Measurements from ENCODE around the gene RXFP4. TPM values are rescaled to one million over a fixed set of nuclear protein-coding genes. Genes with fewer than 3 reads are reported as not detected.

RXFP4 gene
- total RNA-seq, 1 experiment from 2014 or later = not detected

- peaks cover 59% of the 10 kb centered on the region for H3K36me3 ChIP-seq (ENCODE audit: low read depth, low read length)
- no peak overlapping the region for H3K9ac ChIP-seq (ENCODE audit: low read length)
- no peaks in the 10 kb centered on the region for H3K4me1 ChIP-seq (ENCODE audit: insufficient read depth, low read length)
- ATAC-seq = no peak
- ChIA-PET CTCF (no interaction called here), POLR2A (ENCODE audit: unreplicated experiment) (no interaction called here)
- no peaks in the 10 kb centered on the region for H3K9me3 ChIP-seq (ENCODE audit: low read length)
- H3K79me2 ChIP-seq (ENCODE audit: low read length) = no peaks in the 10 kb centered on the region
- H3K9me2 ChIP-seq (replicated peaks; ENCODE audit: low read length) = no peaks in the 10 kb centered on the region
- H2AFZ ChIP-seq (ENCODE audit: low read length) = no peak overlapping the region
- no peaks in the 10 kb centered on the region for H3F3A ChIP-seq (ENCODE audit: low read length, unreplicated experiment)
- H4K20me1 ChIP-seq (ENCODE audit: low read length) = no peaks in the 10 kb centered on the region
- BruUV-seq (replicated peaks) = no TSS peak
- H3K4me2 ChIP-seq (ENCODE audit: low read length) = no peak overlapping the region
- TF ChIP-seq CTCF (conservative IDR thresholded peaks at IDR 0.05; ENCODE audit: low read depth, low read length) (no peak), EZH2 (IDR thresholded peaks at IDR 0.05; ENCODE audit: low read length, unreplicated experiment) (no peak), EZH2phosphoT487 (IDR thresholded peaks at IDR 0.05; ENCODE audit: borderline replicate concordance, low read length) (no peak)
- no peak overlapping the region for H3K4me3 ChIP-seq (ENCODE audit: low read length)
- H3K27me3 ChIP-seq (ENCODE audit: low read length) = no peaks in the 10 kb centered on the region
- DNase-seq = no peak
- H3K27ac ChIP-seq (ENCODE audit: low read length) = no peak overlapping the region
- intact Hi-C loops (cut with micrococcal nuclease) = no loop called here
Measured at GRCh38 chr1:155950829-155951228, 9.4 kb downstream of the RXFP4 start.

- H3K4me3 ChIP-seq (ENCODE audit: low read length) = no peak overlapping the region
- H3K9me3 ChIP-seq (ENCODE audit: low read length) = no peaks in the 10 kb centered on the region
- intact Hi-C loops (cut with micrococcal nuclease) = no loop called here
- H3K36me3 ChIP-seq (ENCODE audit: low read depth, low read length) = peaks cover 51% of the 10 kb centered on the region
- no peak overlapping the region for H3K27ac ChIP-seq (ENCODE audit: low read length)
- ATAC-seq (no peak; the same call in 1 of the 2 replicates), DNase-seq (no peak)
- CTCF ChIA-PET = no interaction called here
- H3K9ac ChIP-seq (ENCODE audit: low read length) = no peak overlapping the region
- POLR2A ChIA-PET (ENCODE audit: unreplicated experiment) = no interaction called here
- no peaks in the 10 kb centered on the region for H4K20me1 ChIP-seq (ENCODE audit: low read length)
- H3F3A ChIP-seq (ENCODE audit: low read length, unreplicated experiment) = no peaks in the 10 kb centered on the region
- H3K4me1 ChIP-seq (ENCODE audit: insufficient read depth, low read length) = no peaks in the 10 kb centered on the region
- no peaks in the 10 kb centered on the region for H3K27me3 ChIP-seq (ENCODE audit: low read length)
- no peaks in the 10 kb centered on the region for H3K9me2 ChIP-seq (replicated peaks; ENCODE audit: low read length)
- BruUV-seq (replicated peaks) = no TSS peak
- no peaks in the 10 kb centered on the region for H3K79me2 ChIP-seq (ENCODE audit: low read length)
- TF ChIP-seq CTCF (conservative IDR thresholded peaks at IDR 0.05; ENCODE audit: low read depth, low read length) = no peak
- no peak for TF ChIP-seq EZH2phosphoT487 (IDR thresholded peaks at IDR 0.05; ENCODE audit: borderline replicate concordance, low read length)
- TF ChIP-seq EZH2 (IDR thresholded peaks at IDR 0.05; ENCODE audit: low read length, unreplicated experiment) = no peak
- no peak overlapping the region for H2AFZ ChIP-seq (ENCODE audit: low read length)
- no peak overlapping the region for H3K4me2 ChIP-seq (ENCODE audit: low read length)
Measured at GRCh38 chr1:155951753-155952504, 10.5 kb downstream of the RXFP4 start.

- TF ChIP-seq EZH2phosphoT487 (IDR thresholded peaks at IDR 0.05; ENCODE audit: borderline replicate concordance, low read length) (no peak), CTCF (conservative IDR thresholded peaks at IDR 0.05; ENCODE audit: low read depth, low read length) (no peak), EZH2 (IDR thresholded peaks at IDR 0.05; ENCODE audit: low read length, unreplicated experiment) (no peak)
- no peaks in the 10 kb centered on the region for H4K20me1 ChIP-seq (ENCODE audit: low read length)
- CTCF ChIA-PET = no interaction called here
- no peaks in the 10 kb centered on the region for H3K9me2 ChIP-seq (replicated peaks; ENCODE audit: low read length)
- no peaks in the 10 kb centered on the region for H3K79me2 ChIP-seq (ENCODE audit: low read length)
- no TSS peak for BruUV-seq (replicated peaks)
- H3K27ac ChIP-seq (ENCODE audit: low read length) = no peak overlapping the region
- H3K4me1 ChIP-seq (ENCODE audit: insufficient read depth, low read length) = no peaks in the 10 kb centered on the region
- no peaks in the 10 kb centered on the region for H3K9me3 ChIP-seq (ENCODE audit: low read length)
- H3K4me3 ChIP-seq (ENCODE audit: low read length) = no peak overlapping the region
- no peak overlapping the region for H3K9ac ChIP-seq (ENCODE audit: low read length)
- POLR2A ChIA-PET (ENCODE audit: unreplicated experiment) = no interaction called here
- DNase-seq (no peak), ATAC-seq (no peak)
- H3F3A ChIP-seq (ENCODE audit: low read length, unreplicated experiment) = no peaks in the 10 kb centered on the region
- H3K27me3 ChIP-seq (ENCODE audit: low read length) = no peaks in the 10 kb centered on the region
- intact Hi-C loops (cut with micrococcal nuclease) = no loop called here
- no peak overlapping the region for H2AFZ ChIP-seq (ENCODE audit: low read length)
- no peak overlapping the region for H3K4me2 ChIP-seq (ENCODE audit: low read length)
- H3K36me3 ChIP-seq (ENCODE audit: low read depth, low read length) = peaks cover 51% of the 10 kb centered on the region
Measured at GRCh38 chr1:155952505-155952890, 11.1 kb downstream of the RXFP4 start.

All from PC-3 (cell line).